Activated T-helper 1 cell treated with Interleukin-2 at 50 U/mL for 16 hours (primary cell): Measurements from ENCODE around the gene TM7SF3.

Experiments used
- DNase-seq: peaks from one replicate; pipeline ENCODE4 v3.0.0-alpha.2; 2020; ENCODE audit warnings: low read depth

TM7SF3 gene

GRCh38 chr12:26928661-26929060, 85.5 kb downstream of the TM7SF3 start:
- DNase-seq: no peak
